SK-N-SH treated with all-trans-retinoic acid at 6 μM for 48 hours (cell line): ENCODE results near the gene EXOC3.

Experiments
- ATAC-seq: fragments of 200-7000 bp; cut with Tn5 transposase; 3 replicates; pipeline ENCODE4 v1.9.1; 2020; ENCODE audit warnings: mild to moderate bottlenecking, moderate library complexity
- ARNTL ChIP-seq: fragments of 450-650 bp; formaldehyde crosslinking; IDR thresholded peaks from 2 replicates; pipeline ENCODE4 v1.5.0; 2020; ENCODE audit warnings: low read depth, mild to moderate bottlenecking, moderate library complexity, borderline replicate concordance
- BACH2 ChIP-seq: fragments of 250-450 bp; sonication (Bioruptor Pico); IDR thresholded peaks from 2 replicates; pipeline ENCODE4 v1.9.0; 2021; ENCODE audit warnings: mild to moderate bottlenecking, borderline replicate concordance
- CREB5 ChIP-seq: fragments of 250-450 bp; sonication (Bioruptor Pico); IDR thresholded peaks from 2 replicates; pipeline ENCODE4 v1.5.1; 2020; ENCODE audit warnings: low read depth, mild to moderate bottlenecking, moderate library complexity
- CSRNP3 ChIP-seq: fragments of 250-450 bp; sonication (Bioruptor Pico); IDR thresholded peaks from 2 replicates; pipeline ENCODE4 v1.5.1; 2021; ENCODE audit warnings: mild to moderate bottlenecking, moderate library complexity
- ESRRG ChIP-seq: fragments of 250-450 bp; sonication (Bioruptor Pico); IDR thresholded peaks from 2 replicates; pipeline ENCODE4 v1.6.1; 2021; ENCODE audit warnings: mild to moderate bottlenecking
- GLIS3 ChIP-seq: fragments of 250-450 bp; sonication (Bioruptor Pico); IDR thresholded peaks from 2 replicates; pipeline ENCODE4 v1.5.0; 2020; ENCODE audit warnings: mild to moderate bottlenecking, moderate library complexity
- PATZ1 ChIP-seq: fragments of 250-450 bp; sonication (Bioruptor Pico); IDR thresholded peaks from 2 replicates; pipeline ENCODE4 v1.8.0; 2020; ENCODE audit warnings: mild to moderate bottlenecking, moderate library complexity, borderline replicate concordance
- POU6F1 ChIP-seq: fragments of 250-450 bp; sonication (Bioruptor Pico); IDR thresholded peaks from 2 replicates; pipeline ENCODE4 v1.8.0; 2021; ENCODE audit warnings: low read depth, mild to moderate bottlenecking, moderate library complexity, borderline replicate concordance
- PPARA ChIP-seq: fragments of 250-450 bp; sonication (Bioruptor Pico); IDR thresholded peaks from 2 replicates; pipeline ENCODE4 v1.5.0; 2020; ENCODE audit warnings: mild to moderate bottlenecking, borderline replicate concordance
- RARB ChIP-seq: fragments of 250-450 bp; sonication (Bioruptor Pico); IDR thresholded peaks from 2 replicates; pipeline ENCODE4 v1.8.0; 2021; ENCODE audit warnings: mild to moderate bottlenecking, moderate library complexity
- SNAI2 ChIP-seq: fragments of 250-450 bp; sonication (Bioruptor Pico); IDR thresholded peaks from 2 replicates; pipeline ENCODE4 v1.5.0; 2020; ENCODE audit warnings: mild to moderate bottlenecking, moderate library complexity
- TCF4 ChIP-seq: fragments of 250-450 bp; sonication (Bioruptor Pico); IDR thresholded peaks from 2 replicates; pipeline ENCODE4 v1.8.0; 2021; ENCODE audit warnings: mild to moderate bottlenecking, moderate library complexity, borderline replicate concordance
- TOX ChIP-seq: fragments of 250-450 bp; sonication (Bioruptor Pico); IDR thresholded peaks from 2 replicates; pipeline ENCODE4 v1.8.0; 2021; ENCODE audit warnings: mild to moderate bottlenecking, moderate library complexity, borderline replicate concordance
- TSHZ2 ChIP-seq: fragments of 250-450 bp; sonication (Bioruptor Pico); IDR thresholded peaks from 2 replicates; pipeline ENCODE4 v1.5.0; 2020; ENCODE audit warnings: mild to moderate bottlenecking, moderate library complexity
- ZC3H10 ChIP-seq: fragments of 250-450 bp; sonication (Bioruptor Pico); IDR thresholded peaks from 2 replicates; pipeline ENCODE4 v1.5.1; 2021; ENCODE audit warnings: mild to moderate bottlenecking, moderate library complexity
- ZFP3 ChIP-seq: fragments of 250-450 bp; sonication (Bioruptor Pico); IDR thresholded peaks from 2 replicates; pipeline ENCODE4 v1.5.0; 2020; ENCODE audit warnings: mild to moderate bottlenecking, moderate library complexity
- ZFP30 ChIP-seq: fragments of 450-650 bp; formaldehyde crosslinking; IDR thresholded peaks from 2 replicates; pipeline ENCODE4 v1.5.0; 2022; ENCODE audit warnings: mild to moderate bottlenecking, moderate library complexity
- ZNF565 ChIP-seq: fragments of 450-650 bp; formaldehyde crosslinking; conservative IDR thresholded peaks from 2 replicates; pipeline ENCODE4 v1.5.0; 2020; ENCODE audit warnings: low read depth, mild to moderate bottlenecking, moderate library complexity
- ZNF70 ChIP-seq: fragments of 450-650 bp; formaldehyde crosslinking; IDR thresholded peaks from 2 replicates; pipeline ENCODE4 v1.5.0; 2020; ENCODE audit warnings: mild to moderate bottlenecking, moderate library complexity
- ZNF8 ChIP-seq: fragments of 450-650 bp; formaldehyde crosslinking; IDR thresholded peaks from 2 replicates; pipeline ENCODE4 v1.5.0; 2020; ENCODE audit warnings: mild to moderate bottlenecking, moderate library complexity

The EXOC3 gene

GRCh38 chr5:466661-467310, 23.8 kb downstream of the EXOC3 start:
- TF ChIP-seq ZC3H10 (no peak), ESRRG (CRISPR knock-in tag) (no peak), ZFP3 (CRISPR knock-in tag) (no peak), CSRNP3 (CRISPR knock-in tag) (no peak), ZNF70 (CRISPR knock-in tag) (no peak), TCF4 (CRISPR knock-in tag) (no peak), SNAI2 (CRISPR knock-in tag) (no peak), ZNF8 (CRISPR knock-in tag) (no peak)
- TF ChIP-seq, all 23 proteins: peak for 0
- ATAC-seq, result no peak

- no peak for ATAC-seq
- no peak for TF ChIP-seq ARNTL (CRISPR knock-in tag)
- no peak for TF ChIP-seq BACH2 (CRISPR knock-in tag)
- no peak for TF ChIP-seq CREB5 (CRISPR knock-in tag)
- no peak for TF ChIP-seq RARB (CRISPR knock-in tag)
- TF ChIP-seq ZNF565, result no peak
- no peak for TF ChIP-seq GLIS3 (CRISPR knock-in tag)
- TF ChIP-seq POU6F1 (CRISPR knock-in tag), result no peak
- TF ChIP-seq PATZ1 (CRISPR knock-in tag), result no peak
- no peak for TF ChIP-seq TOX (CRISPR knock-in tag)
- no peak for TF ChIP-seq ZFP30 (CRISPR knock-in tag)
- no peak for TF ChIP-seq ZNF70 (CRISPR knock-in tag)
- TF ChIP-seq ESRRG (CRISPR knock-in tag), result no peak
- TF ChIP-seq PPARA (CRISPR knock-in tag), result no peak
- TF ChIP-seq TSHZ2, result no peak
- TF ChIP-seq TCF4 (CRISPR knock-in tag), result no peak
- TF ChIP-seq ZFP3 (CRISPR knock-in tag), result no peak
Measured at GRCh38 chr5:468401-468800, 25.4 kb downstream of the EXOC3 start.

GRCh38 chr5:469752-470483, 26.9 kb downstream of the EXOC3 start:
- ATAC-seq, result no peak
- no peak for TF ChIP-seq POU6F1 (CRISPR knock-in tag)
- no peak for TF ChIP-seq CREB5 (CRISPR knock-in tag)
- no peak for TF ChIP-seq CSRNP3 (CRISPR knock-in tag)
- TF ChIP-seq GLIS3 (CRISPR knock-in tag), result no peak
- TF ChIP-seq ARNTL (CRISPR knock-in tag), result no peak
- TF ChIP-seq RARB (CRISPR knock-in tag), result no peak
- no peak for TF ChIP-seq TOX (CRISPR knock-in tag)
- TF ChIP-seq PPARA (CRISPR knock-in tag), result no peak
- TF ChIP-seq TCF4 (CRISPR knock-in tag), result no peak
- TF ChIP-seq ESRRG (CRISPR knock-in tag), result no peak
